Left renal cortex interstitium (tissue), 4 donors: ENCODE data around the gene DKK1. TPM values are rescaled to one million over a fixed set of nuclear protein-coding genes. Genes with fewer than 3 reads are reported as not detected.
"Not testable (repeated sequence)": the region's sequence is repeated elsewhere in the genome, so short reads cannot be mapped to it uniquely, and the experiment has no call there.

ENCODE experiments used
- DNase-seq, 4 donors: peaks; one replicate each; pipeline ENCODE4 v3.0.0-alpha.2; 2013; ENCODE audit warnings: low read depth in 4 of 4, low spot score in 2 of 4, missing footprints in 1 of 4
- polyA plus RNA-seq, 4 donors: library from polyadenylated mRNA; unstranded; fragments of 120-200 nt; gene quantifications; one replicate each; pipeline ENCODE4 v1.2.1, GENCODE V29; 2013; ENCODE audit not compliant: insufficient read length in 4 of 4

Gene DKK1
- polyA plus RNA-seq, 4 donors: 28.3 to 54.0 (median 49.2) TPM

DNA sequence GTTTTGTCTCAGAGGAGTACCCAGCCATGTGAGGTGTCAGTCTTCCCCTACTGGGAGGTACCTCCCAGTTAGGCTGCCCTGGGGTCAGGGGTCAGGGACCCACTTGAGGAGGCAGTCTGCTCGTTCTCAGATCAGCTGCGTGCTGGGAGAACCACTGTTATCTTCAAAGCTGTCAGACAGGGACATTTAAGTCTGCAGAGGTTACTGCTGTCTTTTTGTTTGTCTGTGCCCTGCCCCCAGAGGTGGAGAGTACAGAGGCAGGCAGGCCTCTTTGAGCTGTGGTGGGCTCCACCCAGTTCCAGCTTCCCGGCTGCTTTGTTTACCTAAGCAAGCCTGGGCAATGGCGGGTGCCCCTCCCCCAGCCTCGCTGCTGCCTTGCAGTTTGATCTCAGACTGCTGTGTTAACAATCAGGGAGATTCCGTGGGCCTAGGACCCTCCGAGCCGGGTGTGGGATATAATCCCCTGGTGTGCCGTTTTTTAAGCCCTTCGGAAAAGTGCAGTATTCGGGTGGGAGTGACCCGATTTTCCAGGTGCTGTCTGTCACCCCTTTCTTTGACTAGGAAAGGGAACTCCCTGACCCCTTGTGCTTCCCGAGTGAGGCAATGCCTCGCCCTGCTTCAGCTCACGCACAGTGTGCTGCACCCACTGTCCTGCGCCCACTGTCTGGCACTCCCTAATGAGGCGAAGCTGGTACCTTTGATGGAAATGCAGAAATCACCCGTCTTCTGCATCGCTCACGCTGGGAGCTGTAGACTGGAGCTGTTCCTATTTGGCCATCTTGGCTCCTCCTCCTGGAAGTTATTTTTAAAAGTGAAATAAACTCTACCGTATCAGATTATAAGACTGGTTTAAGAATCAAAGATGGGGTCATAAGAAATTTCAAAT lies 51.7 kb downstream of the DKK1 start:
- not testable (repeated sequence) for DNase-seq
